ENCODE results near the gene ZBTB49.

The ZBTB49 gene

GRCh38 chr4:4270529-4270928 lies 19.5 kb upstream of the ZBTB49 start:
- no peaks in the 10 kb centered on the region for H3K9me3 ChIP-seq (ENCODE audit: low read length)
- H3K4me1 ChIP-seq (ENCODE audit: insufficient read depth, low read length, severe bottlenecking), result no peaks in the 10 kb centered on the region
- no peaks in the 10 kb centered on the region for H4K20me1 ChIP-seq (ENCODE audit: insufficient read depth, low read length)
- H3K27ac ChIP-seq (ENCODE audit: low read depth, low read length, poor library complexity, severe bottlenecking), result no peak overlapping the region
- no peak for TF ChIP-seq CTCF (IDR thresholded peaks at IDR 0.05; ENCODE audit: low read length)
- no peak for TF ChIP-seq EZH2 (IDR thresholded peaks at IDR 0.05; ENCODE audit: borderline replicate concordance, low read length)
- no peaks in the 10 kb centered on the region for H3F3A ChIP-seq (ENCODE audit: insufficient read depth, low read length)
- no peaks in the 10 kb centered on the region for H3K79me2 ChIP-seq (ENCODE audit: insufficient read depth, low read length)
- no peak overlapping the region for H3K4me2 ChIP-seq (ENCODE audit: low read length)
- peaks cover 61% of the 10 kb centered on the region for H3K36me3 ChIP-seq (ENCODE audit: insufficient read depth, low read length)
- no peak overlapping the region for H3K9ac ChIP-seq (ENCODE audit: low read length)
- H3K9me2 ChIP-seq (ENCODE audit: low read depth, low read length), result no peaks in the 10 kb centered on the region
- no peak overlapping the region for H2AFZ ChIP-seq (ENCODE audit: low read length)
- H3K4me3 ChIP-seq (ENCODE audit: low read depth, low read length, poor library complexity, severe bottlenecking), result no peak overlapping the region
- no peaks in the 10 kb centered on the region for H3K27me3 ChIP-seq (ENCODE audit: insufficient read depth, low read length)

- H3K36me3 ChIP-seq (ENCODE audit: insufficient read depth, low read length), result peaks cover 57% of the 10 kb centered on the region
Observed at GRCh38 chr4:4271912-4272311, 18.1 kb upstream of the ZBTB49 start.

GRCh38 chr4:4274226-4274625 lies 15.8 kb upstream of the ZBTB49 start:
- no peaks in the 10 kb centered on the region for H4K20me1 ChIP-seq (ENCODE audit: insufficient read depth, low read length)
- no peaks in the 10 kb centered on the region for H3K4me1 ChIP-seq (ENCODE audit: insufficient read depth, low read length, severe bottlenecking)
- H3K4me2 ChIP-seq (ENCODE audit: low read length), result no peak overlapping the region
- no peak overlapping the region for H3K9ac ChIP-seq (ENCODE audit: low read length)
- H3K36me3 ChIP-seq (ENCODE audit: insufficient read depth, low read length), result peaks cover 70% of the 10 kb centered on the region
- H3K9me2 ChIP-seq (ENCODE audit: low read depth, low read length), result no peaks in the 10 kb centered on the region
- no peaks in the 10 kb centered on the region for H3K79me2 ChIP-seq (ENCODE audit: insufficient read depth, low read length)
- no peaks in the 10 kb centered on the region for H3F3A ChIP-seq (ENCODE audit: insufficient read depth, low read length)
- no peak overlapping the region for H2AFZ ChIP-seq (ENCODE audit: low read length)
- H3K4me3 ChIP-seq (ENCODE audit: low read depth, low read length, poor library complexity, severe bottlenecking), result no peak overlapping the region
- no peak for TF ChIP-seq EZH2 (IDR thresholded peaks at IDR 0.05; ENCODE audit: borderline replicate concordance, low read length)
- TF ChIP-seq CTCF (IDR thresholded peaks at IDR 0.05; ENCODE audit: low read length), result no peak
- no peaks in the 10 kb centered on the region for H3K27me3 ChIP-seq (ENCODE audit: insufficient read depth, low read length)
- H3K27ac ChIP-seq (ENCODE audit: low read depth, low read length, poor library complexity, severe bottlenecking), result no peak overlapping the region
- no peaks in the 10 kb centered on the region for H3K9me3 ChIP-seq (ENCODE audit: low read length)

More at GRCh38 chr4:4271912-4272311, 18.1 kb upstream of the ZBTB49 start:
- Histone ChIP-seq H3K4me2 (ENCODE audit: low read length) (no peak overlapping the region), H3K9ac (ENCODE audit: low read length) (no peak overlapping the region), H3K27me3 (ENCODE audit: insufficient read depth, low read length) (no peaks in the 10 kb centered on the region), H2AFZ (ENCODE audit: low read length) (no peak overlapping the region), H4K20me1 (ENCODE audit: insufficient read depth, low read length) (no peaks in the 10 kb centered on the region), H3K4me1 (ENCODE audit: insufficient read depth, low read length, severe bottlenecking) (no peaks in the 10 kb centered on the region), H3K79me2 (ENCODE audit: insufficient read depth, low read length) (no peaks in the 10 kb centered on the region), H3K4me3 (ENCODE audit: low read depth, low read length, poor library complexity, severe bottlenecking) (no peak overlapping the region), H3K9me3 (ENCODE audit: low read length) (no peaks in the 10 kb centered on the region), H3K9me2 (ENCODE audit: low read depth, low read length) (no peaks in the 10 kb centered on the region), H3F3A (ENCODE audit: insufficient read depth, low read length) (no peaks in the 10 kb centered on the region), H3K27ac (ENCODE audit: low read depth, low read length, poor library complexity, severe bottlenecking) (no peak overlapping the region)
- TF ChIP-seq EZH2 (IDR thresholded peaks at IDR 0.05; ENCODE audit: borderline replicate concordance, low read length), result no peak
- no peak for TF ChIP-seq CTCF (IDR thresholded peaks at IDR 0.05; ENCODE audit: low read length)
